Progenitor cell of endocrine pancreas (in vitro differentiated cells): ENCODE measurements around the gene TUBGCP6. TPM values are rescaled to one million over a fixed set of nuclear protein-coding genes. Genes with fewer than 3 reads are reported as not detected.
A peak's percentile ranks its signal among the peaks of the same experiment; 100 is the strongest.

Experiments used
- DNase-seq: peaks from one replicate; pipeline ENCODE4 v3.0.0; 2021; ENCODE audit warnings: low spot score; ENCODE audit not compliant: unreplicated experiment
- H3K27ac Mint-ChIP-seq: 2 replicates; pipeline ENCODE4 v1.8.0; 2021; ENCODE audit warnings: mild to moderate bottlenecking, moderate library complexity, mixed read lengths
- H3K27me3 Mint-ChIP-seq: 2 replicates; pipeline ENCODE4 v1.8.0; 2021; ENCODE audit warnings: mixed read lengths
- H3K36me3 Mint-ChIP-seq: 2 replicates; pipeline ENCODE4 v1.8.0; 2022; ENCODE audit warnings: mixed read lengths; ENCODE audit not compliant: insufficient read depth
- H3K4me1 Mint-ChIP-seq: 2 replicates; pipeline ENCODE4 v1.8.0; 2021; ENCODE audit warnings: low read depth, mixed read lengths
- H3K4me3 Mint-ChIP-seq: 2 replicates; pipeline ENCODE4 v1.8.0; 2021; ENCODE audit warnings: low read depth, mild to moderate bottlenecking, moderate library complexity, mixed read lengths
- H3K9me3 Mint-ChIP-seq: 2 replicates; pipeline ENCODE4 v1.8.0; 2021; ENCODE audit warnings: low read depth, mixed read lengths
- CTCF ChIP-seq: fragments of 200-600 bp; sonication (generic); IDR thresholded peaks from one replicate; pipeline ENCODE4 v1.5.0; 2021; ENCODE audit warnings: antibody characterized with exemption, mild to moderate bottlenecking; ENCODE audit not compliant: unreplicated experiment
- total RNA-seq: library from RNA; stranded (reverse); gene quantifications from 2 replicates; pipeline ENCODE4 v1.2.1, GENCODE V29; 2021

The TUBGCP6 gene
- total RNA-seq, 1 donor from 2014 or later: 70.9 TPM

GRCh38 chr22:50219800-50220602, 24.8 kb downstream of the TUBGCP6 start:
- DNase-seq: no peak
- H3K4me3 Mint-ChIP-seq: no peak overlapping the region
- no peaks in the 10 kb centered on the region for H3K27me3 Mint-ChIP-seq
- no peak for TF ChIP-seq CTCF
- H3K36me3 Mint-ChIP-seq: peaks cover 4% of the 10 kb centered on the region
- H3K9me3 Mint-ChIP-seq: no peaks in the 10 kb centered on the region
- no peaks in the 10 kb centered on the region for H3K4me1 Mint-ChIP-seq
- H3K27ac Mint-ChIP-seq: peak overlapping the region; percentile 52

GRCh38 chr22:50218996-50219727, 25.7 kb downstream of the TUBGCP6 start:
- no peaks in the 10 kb centered on the region for H3K9me3 Mint-ChIP-seq
- no peaks in the 10 kb centered on the region for H3K27me3 Mint-ChIP-seq
- H3K4me3 Mint-ChIP-seq: no peak overlapping the region
- no peaks in the 10 kb centered on the region for H3K4me1 Mint-ChIP-seq
- DNase-seq: no peak
- no peak for TF ChIP-seq CTCF
- no peak overlapping the region for H3K27ac Mint-ChIP-seq
- peaks cover 7% of the 10 kb centered on the region for H3K36me3 Mint-ChIP-seq

GRCh38 chr22:50218153-50218995, 26.4 kb downstream of the TUBGCP6 start:
- peaks cover 9% of the 10 kb centered on the region for H3K36me3 Mint-ChIP-seq

GRCh38 chr22:50217543-50218152, 27.2 kb downstream of the TUBGCP6 start:
- no peak for DNase-seq
- TF ChIP-seq CTCF: no peak
- Mint-ChIP-seq H3K4me1 (no peaks in the 10 kb centered on the region), H3K9me3 (no peaks in the 10 kb centered on the region), H3K4me3 (no peak overlapping the region), H3K27me3 (no peaks in the 10 kb centered on the region), H3K27ac (no peak overlapping the region), H3K36me3 (peaks cover 15% of the 10 kb centered on the region)

More at GRCh38 chr22:50218153-50218995, 26.4 kb downstream of the TUBGCP6 start:
- H3K9me3 Mint-ChIP-seq: no peaks in the 10 kb centered on the region
- no peak for TF ChIP-seq CTCF
- H3K27me3 Mint-ChIP-seq: no peaks in the 10 kb centered on the region
- no peak overlapping the region for H3K27ac Mint-ChIP-seq
- no peak overlapping the region for H3K4me3 Mint-ChIP-seq
- no peaks in the 10 kb centered on the region for H3K4me1 Mint-ChIP-seq
- DNase-seq: no peak
